NT2/D1 (cell line): ENCODE results near the gene KLHL21.
"Not testable (repeated sequence)": the region's sequence is repeated elsewhere in the genome, so short reads cannot be mapped to it uniquely, and the experiment has no call there.

Source experiments
- YY1 ChIP-seq: IDR thresholded peaks from 2 replicates; pipeline ENCODE4 v1.6.1; 2011; ENCODE audit not compliant: insufficient read length, insufficient read depth
- ZNF274 ChIP-seq: IDR thresholded peaks from 2 replicates; pipeline ENCODE4 v1.6.1; 2011; ENCODE audit warnings: mild to moderate bottlenecking, low read depth, low read length

- not testable (repeated sequence) for TF ChIP-seq ZNF274, YY1
These were observed 34.1 kb upstream of the KLHL21 start for GRCh38 chr1:6636778-6637177.
